HG03378 (cell line): ENCODE data around the gene TIA1.
"Not testable (repeated sequence)": the region's sequence is repeated elsewhere in the genome, so short reads cannot be mapped to it uniquely, and the experiment has no call there.

ENCODE experiments used
- ATAC-seq: cut with Tn5 transposase; IDR thresholded peaks from one replicate; pipeline ENCODE4 v1.9.1; 2021; ENCODE audit warnings: mild to moderate bottlenecking, moderate library complexity; ENCODE audit not compliant: unreplicated experiment

Gene TIA1

GRCh38 chr2:70223305-70223704 is 25.1 kb downstream of the TIA1 start:
- ATAC-seq: not testable (repeated sequence)

- no peak for ATAC-seq
These were observed 33.4 kb downstream of the TIA1 start for GRCh38 chr2:70214953-70215549.

DNA sequence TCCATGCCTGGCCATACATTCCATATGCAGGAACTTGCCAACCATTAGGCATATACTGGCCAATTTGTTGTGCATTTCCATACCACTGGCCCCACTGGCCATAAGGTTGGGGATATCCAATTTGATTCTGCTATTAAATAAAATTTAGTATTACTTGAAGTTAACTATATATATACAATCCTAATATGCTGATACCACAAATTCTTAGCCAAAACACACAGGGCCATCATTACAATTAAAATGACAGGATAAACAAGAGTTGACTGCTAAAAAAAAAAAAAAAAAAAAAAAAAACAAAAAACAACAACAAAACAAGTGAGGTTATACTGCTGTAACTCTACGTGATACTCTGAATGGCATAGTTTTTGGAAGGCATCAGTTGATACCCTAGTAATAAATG is 34.1 kb downstream of the TIA1 start:
- no peak for ATAC-seq

GRCh38 chr2:70212298-70212932 is 36.0 kb downstream of the TIA1 start:
- no peak for ATAC-seq

GRCh38 chr2:70211595-70211994 is 36.8 kb downstream of the TIA1 start:
- ATAC-seq: no peak

- ATAC-seq: no peak
These were observed 44.0 kb downstream of the TIA1 start for GRCh38 chr2:70204452-70204851.

DNA sequence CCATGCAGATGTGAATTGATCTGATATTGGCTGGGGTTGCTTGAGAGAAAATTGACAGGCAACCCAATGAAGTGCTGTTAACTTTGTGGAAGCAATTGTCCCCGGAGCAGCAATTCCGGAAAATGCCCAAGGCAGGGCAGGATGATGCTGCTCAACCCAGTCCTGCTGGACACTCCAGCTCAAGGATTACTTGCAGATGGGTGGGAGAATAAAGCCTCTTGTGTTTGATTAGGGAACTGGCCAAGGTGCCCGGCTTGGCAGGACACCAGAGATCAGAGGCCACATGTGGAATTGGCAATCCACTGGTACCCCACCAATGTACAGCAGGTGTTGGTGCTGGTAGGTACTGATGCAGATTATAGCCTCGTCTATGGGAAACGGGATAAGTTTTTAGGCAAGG is 45.3 kb downstream of the TIA1 start:
- ATAC-seq: no peak

DNA sequence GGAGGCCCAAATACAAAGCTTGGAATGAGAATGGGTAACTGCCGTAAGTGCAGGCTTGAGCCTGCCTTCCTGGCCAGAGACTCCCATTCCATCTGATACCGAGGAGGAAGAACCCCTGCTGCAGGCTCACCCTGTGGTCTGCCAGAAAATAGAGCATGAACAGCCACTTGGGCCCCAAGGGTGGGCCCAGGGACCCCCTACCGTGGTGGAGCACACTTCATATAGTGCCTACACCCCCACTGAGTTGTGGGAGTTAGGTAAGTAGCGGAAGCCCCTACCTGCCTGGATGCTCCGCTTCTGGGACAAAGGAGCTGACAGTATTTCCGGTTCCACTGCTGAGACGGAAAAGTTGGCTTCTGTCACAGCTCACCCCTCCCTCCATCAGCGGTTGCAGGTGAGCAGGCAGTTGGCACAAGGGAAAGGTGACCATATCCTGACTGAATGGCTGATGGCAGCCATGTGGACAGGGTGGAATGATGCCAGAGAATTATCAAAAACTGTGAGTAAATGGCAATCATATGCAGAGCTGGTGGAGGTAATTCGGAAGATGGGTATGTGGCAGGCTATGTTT is 46.1 kb downstream of the TIA1 start:
- ATAC-seq: no peak

DNA sequence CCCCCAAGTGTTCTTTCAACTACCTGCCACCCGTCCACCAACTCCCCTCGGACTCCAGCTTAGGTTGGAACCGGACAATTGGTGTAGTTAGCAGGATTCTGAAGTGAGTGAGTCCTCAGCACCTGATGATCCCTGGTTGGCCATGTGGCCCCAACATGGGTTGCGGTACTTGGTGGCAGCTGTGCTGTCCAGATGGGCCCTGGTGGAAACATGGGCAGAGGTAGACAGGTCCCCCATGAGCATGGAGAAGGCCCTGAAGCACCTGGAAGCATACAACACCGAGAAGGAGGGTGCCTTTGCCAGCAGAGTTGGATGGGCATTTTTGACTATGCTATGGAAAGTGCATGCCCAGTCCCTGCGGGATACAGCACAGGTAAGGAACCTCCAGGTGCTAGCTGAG is 46.6 kb downstream of the TIA1 start:
- ATAC-seq: no peak

- ATAC-seq: no peak
These were observed 47.1 kb downstream of the TIA1 start for GRCh38 chr2:70201225-70201768.

DNA sequence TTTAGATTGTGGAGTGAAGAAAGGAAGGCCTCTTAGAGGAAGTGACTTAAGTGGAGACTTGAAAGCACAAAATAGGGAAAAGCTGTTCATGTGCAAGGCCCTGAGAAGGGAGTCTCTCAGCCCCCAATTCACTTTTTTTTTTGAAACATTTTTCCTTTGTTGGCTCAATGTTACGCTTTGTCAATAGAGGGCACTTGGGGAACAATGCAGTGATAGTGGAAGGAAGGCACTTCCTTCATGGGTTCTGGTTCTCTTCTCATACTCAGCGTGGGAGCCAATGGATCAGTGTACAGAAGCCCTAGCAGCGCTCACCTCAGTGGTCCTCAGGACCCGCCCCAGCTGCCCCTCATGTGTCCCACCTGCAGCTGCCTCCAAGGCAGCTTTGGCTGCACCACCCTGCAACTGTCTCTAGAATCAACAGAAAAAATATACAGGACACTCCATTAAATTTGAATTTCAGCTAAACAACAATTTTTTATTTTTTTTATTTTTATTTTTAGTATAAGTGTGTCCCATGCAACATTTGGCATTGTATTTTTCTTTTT is 49.0 kb downstream of the TIA1 start:
- ATAC-seq: no peak

GRCh38 chr2:70192516-70192915 is 55.9 kb downstream of the TIA1 start:
- no peak for ATAC-seq

- ATAC-seq: no peak
These were observed 57.1 kb downstream of the TIA1 start for GRCh38 chr2:70191244-70191735.

DNA sequence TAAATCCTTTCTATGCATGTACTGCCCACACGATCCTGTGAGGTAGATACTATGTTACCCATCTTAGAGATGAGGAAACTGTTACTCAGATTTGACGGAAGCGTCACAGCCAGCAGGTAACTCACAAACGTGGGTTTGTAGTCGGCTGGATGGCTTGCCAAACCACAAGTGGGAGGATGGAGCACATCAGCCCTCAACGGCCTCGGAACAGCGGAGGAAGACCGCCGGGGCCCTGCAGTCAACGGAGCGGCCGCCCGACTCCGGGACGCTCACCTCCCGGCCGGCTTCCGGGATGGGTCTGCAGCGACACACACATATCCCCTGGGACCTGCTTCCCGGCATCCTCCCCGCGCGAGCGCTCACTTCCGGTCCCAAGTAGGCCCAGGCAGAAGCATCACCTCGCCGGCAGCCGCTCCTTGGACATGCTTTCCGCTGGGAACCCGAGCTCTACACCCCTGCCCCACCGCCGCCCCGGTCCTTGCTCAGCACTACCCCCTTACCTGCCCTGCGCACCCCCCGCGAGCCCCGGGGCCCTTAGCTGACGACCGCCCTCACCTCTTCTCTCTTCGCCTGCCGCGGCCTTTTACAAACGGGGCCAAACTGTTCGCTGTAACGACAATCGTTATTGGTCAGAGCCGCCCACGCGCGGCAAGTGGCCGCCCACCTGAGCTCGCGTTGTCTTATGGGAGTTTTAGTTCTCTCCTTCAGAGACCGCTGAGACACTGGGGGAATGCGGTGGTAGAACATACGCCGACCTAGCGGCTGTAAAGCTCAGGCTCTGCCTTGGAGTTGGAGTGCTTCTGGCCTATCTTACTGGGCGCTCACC is 57.8 kb downstream of the TIA1 start, which contains the start of gene C2orf42:
Gene C2orf42 (minus strand): TSS at position 602 of the 826 bp plus-strand sequence. CDS start 9,034 bp downstream, outside the sequence.
- ATAC-seq: peak; percentile 77

GRCh38 chr2:70188460-70188859 is 60.0 kb downstream of the TIA1 start:
- no peak for ATAC-seq

DNA sequence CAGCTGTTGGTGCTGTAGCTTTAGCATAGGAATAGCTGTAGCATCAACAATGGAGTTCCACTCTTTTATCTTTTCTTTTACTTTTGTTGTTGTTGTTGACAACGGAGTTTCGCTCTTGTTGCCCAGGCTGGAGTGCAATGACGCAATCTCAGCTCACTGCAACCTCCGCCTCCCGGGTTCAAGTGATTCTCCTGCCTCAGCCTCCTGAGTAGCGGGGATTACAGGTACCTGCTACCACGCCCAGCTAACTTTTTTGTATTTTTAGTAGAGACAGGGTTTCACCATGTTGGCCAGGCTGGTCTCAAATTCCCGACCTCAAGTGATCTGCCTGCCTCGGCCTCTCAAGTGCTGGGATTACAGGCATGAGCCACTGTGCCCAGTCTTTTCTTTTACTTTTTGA is 61.3 kb downstream of the TIA1 start:
- ATAC-seq: not testable (repeated sequence)

- ATAC-seq: no peak
These were observed 65.7 kb downstream of the TIA1 start for GRCh38 chr2:70182689-70183088.

DNA sequence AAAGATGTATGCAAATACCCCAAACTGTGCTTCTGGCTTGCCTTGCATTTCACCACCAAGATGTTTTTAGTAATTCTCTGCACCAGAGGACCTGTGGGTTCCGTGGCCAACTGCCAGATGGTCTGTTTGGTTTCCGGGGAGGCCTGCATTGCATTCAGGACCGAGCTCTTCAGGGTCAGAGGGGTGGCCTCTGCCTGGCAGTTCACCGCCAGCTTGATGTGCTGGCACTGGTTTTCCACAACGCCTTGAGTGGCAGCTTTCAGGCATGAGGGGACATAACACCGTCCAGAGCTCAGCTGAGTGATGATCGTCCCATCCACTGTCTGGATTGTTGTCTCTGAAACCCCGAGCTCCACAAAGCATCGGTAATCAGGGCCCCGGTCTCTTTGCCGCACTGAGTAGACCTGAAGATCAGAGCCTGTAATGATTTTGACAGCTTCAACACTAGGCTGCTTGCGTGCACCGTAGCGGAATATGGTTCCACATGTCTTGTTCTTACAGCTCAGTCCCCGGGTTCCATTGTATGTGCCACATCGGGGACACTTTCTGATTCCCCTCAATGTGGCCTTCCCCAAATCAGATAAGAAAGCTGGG is 67.0 kb downstream of the TIA1 start:
- peak; percentile 55 for ATAC-seq

DNA sequence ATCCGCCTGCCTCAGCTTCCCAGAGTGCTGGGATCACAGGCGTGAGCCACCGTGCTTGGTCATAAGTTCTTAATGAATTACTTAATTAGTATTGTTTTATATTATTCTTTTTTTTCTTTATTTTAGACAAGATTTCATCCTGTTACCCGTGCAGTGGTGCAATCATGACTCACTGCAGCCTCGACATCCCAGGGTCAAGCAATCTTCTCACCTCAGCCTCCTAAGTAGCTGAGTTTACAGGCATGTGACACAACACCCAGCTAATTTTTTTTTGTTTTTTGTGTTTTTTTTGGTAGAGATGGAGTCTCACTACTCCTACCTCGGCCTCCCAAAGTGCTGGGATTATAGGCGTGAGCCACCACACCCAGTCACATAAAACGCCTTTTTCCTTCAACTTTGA is 74.9 kb downstream of the TIA1 start:
- ATAC-seq: no peak

DNA sequence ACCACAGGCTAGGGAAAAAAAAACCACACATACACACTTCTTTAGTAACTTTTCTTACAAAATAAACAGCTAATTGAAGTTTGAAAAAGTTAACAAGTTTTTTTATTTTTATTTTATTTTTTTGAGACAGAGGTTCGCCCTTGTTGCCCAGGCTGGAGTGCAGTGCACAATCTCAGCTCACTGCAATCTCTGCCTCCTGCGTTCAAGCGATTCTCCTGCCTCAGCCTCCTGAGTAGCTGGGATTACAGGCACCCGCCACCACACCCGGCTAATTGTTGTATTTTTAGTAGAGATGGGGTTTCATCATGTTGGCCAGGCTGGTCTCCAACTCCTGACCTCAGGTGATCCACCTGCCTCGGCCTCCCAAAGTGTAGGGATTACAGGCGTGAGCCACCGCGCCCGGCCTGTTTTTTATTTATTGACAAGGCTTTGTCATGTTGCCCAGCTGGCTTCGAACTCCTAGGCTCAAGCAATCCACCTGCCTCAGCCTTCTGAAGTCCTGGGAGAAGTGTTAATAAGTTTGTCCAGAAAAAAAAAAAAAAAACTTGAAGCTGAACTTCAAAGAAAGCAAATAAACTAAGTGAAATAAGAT is 78.7 kb downstream of the TIA1 start:
- ATAC-seq: not testable (repeated sequence)
